Endothelial cell of umbilical vein (primary cell): ENCODE results near the gene CREB3.

Source experiments
- CTCF ChIP-seq, 2 donors: IDR thresholded peaks; 1 replicate in 1 of 2; 2 replicates in 1 of 2; pipeline ENCODE4 v1.5.1; 2011; ENCODE audit warnings: low read length in 2 of 2, mild to moderate bottlenecking in 2 of 2, moderate library complexity in 2 of 2, control low read depth in 1 of 2, inconsistent platforms in 1 of 2, low read depth in 1 of 2; ENCODE audit not compliant: insufficient read depth in 1 of 2; ENCODE audit errors: extremely low read depth in 1 of 2
- POLR2A ChIP-seq: IDR thresholded peaks from 2 replicates; pipeline ENCODE4 v1.6.1; 2012; ENCODE audit warnings: low read depth, mild to moderate bottlenecking, control low read depth, low read length

GRCh38 chr9:35696520-35697215, 35.8 kb upstream of the CREB3 start:
- TF ChIP-seq POLR2A (peak; percentile 30), CTCF (IDR thresholded peaks at IDR 0.05; ENCODE audit: extremely low read depth in 1 of 2, insufficient read depth in 1 of 2, low read depth in 1 of 2, low read length in 2 of 2) (peak; percentile 86 to 94)
